Mucosa of descending colon (tissue), 3 donors: ENCODE data around the gene ANO3. TPM values are rescaled to one million over a fixed set of nuclear protein-coding genes. Genes with fewer than 3 reads are reported as not detected.
"Not testable (repeated sequence)": the region's sequence is repeated elsewhere in the genome, so short reads cannot be mapped to it uniquely, and the experiment has no call there.

Source experiments
- ATAC-seq: fragments of 200-7000 bp; cut with Tn5 transposase; one replicate; pipeline ENCODE4 v1.9.1; 2020; ENCODE audit warnings: mild to moderate bottlenecking, moderate library complexity
- DNase-seq, 3 donors: peaks; one replicate each; pipeline ENCODE4 v3.0.0-alpha.2; 2020
- H3K36me3 ChIP-seq: fragments of 200-600 bp; one replicate; pipeline ENCODE4 v1.8.0; 2021; ENCODE audit warnings: low read depth, mild to moderate bottlenecking
- H3K4me1 ChIP-seq: fragments of 200-600 bp; one replicate; pipeline ENCODE4 v1.8.0; 2021; ENCODE audit warnings: low read depth, mild to moderate bottlenecking
- H3K4me3 ChIP-seq: fragments of 200-600 bp; one replicate; pipeline ENCODE4 v1.8.0; 2021; ENCODE audit warnings: mild to moderate bottlenecking
- H3K9me3 ChIP-seq: fragments of 200-600 bp; one replicate; pipeline ENCODE4 v1.8.0; 2021; ENCODE audit warnings: mild to moderate bottlenecking
- intact Hi-C, 2 donors: fragments of 100-400 bp; cut with DNase I in 1 of 2; cut with micrococcal nuclease in 1 of 2; formaldehyde crosslinking; loops; one replicate each; pipeline versions ENCODE4 v1.11.0 to v1.11.1; 2022; cut with DNase I, micrococcal nuclease
- total RNA-seq, 3 donors: library from RNA; stranded (reverse); fragmentation: NEBNext Ultra II Directional in 2 of 3; extraction: Animal tissue kit (Norgen Biotek cat#: 25700) in 2 of 3; gene quantifications; one replicate each; pipeline versions ENCODE4 v1.2.1 to v1.2.4, GENCODE V29; 2021 to 2023
- TF ChIP-seq, protein P1 (sequence below): fragments of 200-600 bp; IDR thresholded peaks from one replicate; pipeline ENCODE4 v1.8.0; 2022; ENCODE audit warnings: antibody characterized with exemption, mild to moderate bottlenecking
- donor health status: DM: no; HTN: no; CAD: no; lungs with moderate emphysema.
- donor health status: DM: no; HTN: no; CAD: no.
- donor health status: DM: no; HTN: yes; CAD: no.

ANO3 gene
- total RNA-seq, 3 donors from 2014 or later, result 0.31 to 1.3 (median 0.35) TPM

DNA sequence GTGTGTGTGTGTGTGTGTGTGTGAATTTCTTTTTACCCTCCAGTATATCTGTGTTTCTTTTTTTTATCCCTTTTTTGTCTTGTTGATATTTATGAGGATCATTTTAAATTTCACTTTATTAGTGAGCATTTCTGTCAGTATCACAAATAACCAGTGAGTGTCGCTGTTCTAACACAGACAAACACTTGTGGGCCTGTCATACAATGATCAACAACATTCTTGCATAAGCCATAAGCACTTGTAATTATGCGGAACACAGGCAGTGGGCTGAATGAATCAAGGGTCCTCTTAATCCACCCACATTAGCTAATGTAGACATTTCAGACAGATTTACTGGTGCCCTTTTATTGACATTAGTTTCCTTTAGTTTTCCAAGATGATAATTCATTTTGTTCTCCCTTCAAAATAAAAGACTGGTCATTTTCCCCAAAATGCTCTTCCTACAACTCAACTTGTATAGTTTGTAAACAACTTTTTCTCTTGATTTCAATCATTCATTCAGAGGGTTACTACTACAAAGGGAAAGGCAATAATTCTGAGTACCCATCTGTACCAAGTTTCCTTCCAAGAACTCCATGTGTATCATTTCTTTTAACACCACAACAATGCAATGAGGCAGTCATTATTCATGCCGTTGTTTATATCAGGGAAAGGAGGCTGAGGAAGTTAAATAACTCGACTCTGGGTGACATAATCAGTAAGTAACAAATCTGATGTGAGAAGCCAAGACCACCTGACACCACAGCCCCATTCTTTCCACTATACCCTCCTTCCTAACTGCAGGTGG is 34.5 kb upstream of the ANO3 start:
- TF ChIP-seq, protein P1, sequence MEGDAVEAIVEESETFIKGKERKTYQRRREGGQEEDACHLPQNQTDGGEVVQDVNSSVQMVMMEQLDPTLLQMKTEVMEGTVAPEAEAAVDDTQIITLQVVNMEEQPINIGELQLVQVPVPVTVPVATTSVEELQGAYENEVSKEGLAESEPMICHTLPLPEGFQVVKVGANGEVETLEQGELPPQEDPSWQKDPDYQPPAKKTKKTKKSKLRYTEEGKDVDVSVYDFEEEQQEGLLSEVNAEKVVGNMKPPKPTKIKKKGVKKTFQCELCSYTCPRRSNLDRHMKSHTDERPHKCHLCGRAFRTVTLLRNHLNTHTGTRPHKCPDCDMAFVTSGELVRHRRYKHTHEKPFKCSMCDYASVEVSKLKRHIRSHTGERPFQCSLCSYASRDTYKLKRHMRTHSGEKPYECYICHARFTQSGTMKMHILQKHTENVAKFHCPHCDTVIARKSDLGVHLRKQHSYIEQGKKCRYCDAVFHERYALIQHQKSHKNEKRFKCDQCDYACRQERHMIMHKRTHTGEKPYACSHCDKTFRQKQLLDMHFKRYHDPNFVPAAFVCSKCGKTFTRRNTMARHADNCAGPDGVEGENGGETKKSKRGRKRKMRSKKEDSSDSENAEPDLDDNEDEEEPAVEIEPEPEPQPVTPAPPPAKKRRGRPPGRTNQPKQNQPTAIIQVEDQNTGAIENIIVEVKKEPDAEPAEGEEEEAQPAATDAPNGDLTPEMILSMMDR, result no peak
- H3K4me3 ChIP-seq, result no peak overlapping the region
- no peaks in the 10 kb centered on the region for H3K36me3 ChIP-seq
- H3K9me3 ChIP-seq, result no peaks in the 10 kb centered on the region
- peak; percentile 56 for ATAC-seq
- peak in 1 of 3 donors; percentile 50 for DNase-seq
- intact Hi-C loops, result loop anchor here in 1 of 2 donors (10.0 kb wide), 1 partner anchor 347 kb away; no protein-coding TSS in a partner anchor
- no peaks in the 10 kb centered on the region for H3K4me1 ChIP-seq

DNA sequence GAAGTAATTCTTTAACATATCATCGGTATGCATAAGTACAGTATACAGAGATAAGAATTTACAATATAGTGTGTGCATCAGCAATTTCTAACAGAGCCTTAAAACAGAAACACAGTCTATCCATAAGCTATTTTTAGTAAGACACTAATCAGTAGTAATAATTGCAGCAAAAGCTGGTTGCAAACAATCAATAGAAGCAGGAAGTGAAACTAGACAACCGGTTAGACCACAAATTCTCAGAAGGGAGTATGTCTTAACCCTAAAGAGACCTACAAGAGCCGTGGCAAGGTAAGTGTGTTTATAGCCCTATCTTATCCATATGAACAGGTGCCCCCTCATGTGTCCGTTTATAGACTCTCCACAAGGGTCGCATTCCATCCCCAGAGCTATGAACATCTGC is 15.6 kb upstream of the ANO3 start:
- ATAC-seq, H3K36me3 ChIP-seq, H3K9me3 ChIP-seq, H3K4me3 ChIP-seq, H3K4me1 ChIP-seq, intact Hi-C loops, DNase-seq: not testable (repeated sequence)

DNA sequence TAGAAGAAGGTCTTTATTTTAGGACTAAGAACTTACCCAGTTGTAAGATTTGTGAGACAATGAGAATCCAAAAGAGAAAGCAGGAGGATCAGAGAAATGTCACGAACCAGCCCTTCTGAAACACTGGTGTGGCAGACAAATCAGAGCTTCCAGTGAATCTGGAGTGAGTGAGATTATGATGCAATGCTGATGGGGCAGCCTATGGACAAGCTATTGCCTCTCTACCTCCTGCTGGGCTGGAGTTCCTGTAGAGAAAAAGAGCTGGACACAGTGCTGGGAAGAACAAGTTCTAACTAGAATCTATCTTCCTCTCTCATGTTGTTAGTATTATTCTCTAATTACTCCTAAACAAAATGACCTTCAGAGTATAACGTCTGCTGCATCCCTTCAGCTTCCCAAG is 12.0 kb upstream of the ANO3 start:
- Histone ChIP-seq H3K4me1 (no peaks in the 10 kb centered on the region), H3K4me3 (no peak overlapping the region), H3K9me3 (no peaks in the 10 kb centered on the region), H3K36me3 (no peaks in the 10 kb centered on the region)
- intact Hi-C loops, result no loop called here
- ATAC-seq (no peak), DNase-seq (no peak)
- TF ChIP-seq, protein P1, result no peak

DNA sequence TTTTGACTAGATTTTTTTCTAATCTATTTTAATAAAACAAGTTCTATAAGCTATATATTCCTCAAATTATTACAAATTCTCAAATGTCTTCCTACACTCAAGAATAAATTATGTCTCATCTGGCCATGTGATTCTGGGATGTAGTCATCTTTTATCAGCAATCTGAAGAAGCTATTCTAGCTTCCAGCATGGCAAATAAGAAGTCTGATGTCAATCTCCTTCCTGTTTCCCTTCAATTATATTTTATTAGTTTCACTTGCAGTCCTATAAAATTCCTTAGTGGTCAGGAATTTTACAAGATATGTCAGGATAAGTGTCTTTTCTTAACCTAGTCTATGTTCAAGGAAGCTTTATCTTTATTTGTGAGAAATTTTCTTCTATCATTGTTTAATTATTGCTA is 10.4 kb upstream of the ANO3 start:
- no peaks in the 10 kb centered on the region for H3K36me3 ChIP-seq
- H3K9me3 ChIP-seq, result no peaks in the 10 kb centered on the region
- no peak for DNase-seq
- no peaks in the 10 kb centered on the region for H3K4me1 ChIP-seq
- intact Hi-C loops, result no loop called here
- TF ChIP-seq, protein P1, result no peak
- ATAC-seq, result no peak
- no peak overlapping the region for H3K4me3 ChIP-seq

DNA sequence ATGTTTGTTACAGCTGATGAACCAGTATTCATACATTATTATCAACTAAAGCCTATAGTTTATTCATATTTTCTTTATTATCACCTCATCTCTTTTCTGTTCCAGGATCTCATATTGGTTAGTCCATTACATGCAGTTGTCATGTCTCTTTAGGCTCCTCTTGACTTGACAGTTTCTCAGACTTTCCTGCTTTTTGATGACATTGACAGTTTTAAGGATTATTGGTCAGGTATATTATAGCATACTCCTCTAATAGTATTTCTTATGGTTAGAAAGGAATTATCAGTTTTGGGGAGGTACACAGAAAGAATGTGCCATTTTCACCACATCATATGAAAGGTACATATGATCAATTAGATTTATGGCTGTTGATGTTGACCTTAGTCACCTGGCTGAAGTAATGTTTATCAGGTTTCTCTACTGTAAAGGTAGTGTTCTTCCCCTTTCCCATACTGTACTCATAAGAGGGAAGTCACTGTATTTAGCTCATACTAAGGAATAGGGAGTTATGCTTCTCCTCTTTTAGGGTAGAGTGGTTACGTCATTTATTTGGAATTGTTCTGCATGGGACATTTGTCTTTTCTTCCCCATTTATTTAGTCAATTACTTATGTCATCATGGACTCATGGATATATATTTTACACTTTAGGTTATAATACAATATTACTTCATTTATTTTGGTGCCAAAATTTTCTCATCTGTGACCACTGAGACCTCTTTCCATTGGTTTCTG is 9.4 kb upstream of the ANO3 start:
- intact Hi-C loops, result no loop called here
- Histone ChIP-seq H3K4me1 (no peaks in the 10 kb centered on the region), H3K36me3 (no peaks in the 10 kb centered on the region), H3K4me3 (no peak overlapping the region), H3K9me3 (no peaks in the 10 kb centered on the region)
- DNase-seq (no peak), ATAC-seq (no peak)
- TF ChIP-seq, protein P1, result no peak

DNA sequence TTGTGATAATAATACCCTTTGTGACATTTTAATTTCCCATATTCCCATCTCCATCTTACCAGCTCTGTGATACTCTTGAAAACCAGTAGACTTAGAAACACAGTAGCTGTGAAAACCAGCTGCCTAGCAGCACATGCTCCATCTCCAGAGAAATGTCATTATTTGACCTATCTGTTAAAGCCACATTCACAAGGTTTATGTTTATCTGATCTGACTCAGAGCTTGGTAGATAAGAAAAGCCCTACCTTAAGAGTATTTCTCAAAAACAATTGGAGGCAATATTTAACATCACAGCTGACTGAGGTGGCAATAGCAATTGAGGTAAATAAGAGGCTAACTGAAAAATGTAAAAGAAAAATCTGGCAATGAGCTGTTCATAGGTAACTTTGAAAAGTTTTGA is 8.1 kb upstream of the ANO3 start:
- no peak for DNase-seq
- ATAC-seq, result no peak

More for the DNA sequence above, 8.1 kb upstream of the ANO3 start:
- no peaks in the 10 kb centered on the region for H3K9me3 ChIP-seq
- no peaks in the 10 kb centered on the region for H3K36me3 ChIP-seq
- TF ChIP-seq, protein P1, result no peak
- no peak overlapping the region for H3K4me3 ChIP-seq
- H3K4me1 ChIP-seq, result no peaks in the 10 kb centered on the region
- intact Hi-C loops, result no loop called here
